Neutrophil (primary cell): ENCODE results near the gene GCNT2.

Experiments
- H3K27ac ChIP-seq: fragments of 200-600 bp; sonication (generic); 2 replicates; pipeline ENCODE4 v1.5.1; 2016; ENCODE audit warnings: mild to moderate bottlenecking, moderate library complexity
- H3K27me3 ChIP-seq: fragments of 200-600 bp; sonication (generic); 2 replicates; pipeline ENCODE4 v1.6.0; 2016; ENCODE audit warnings: mild to moderate bottlenecking
- H3K36me3 ChIP-seq: fragments of 200-600 bp; sonication (generic); 2 replicates; pipeline ENCODE4 v1.5.1; 2017
- H3K4me1 ChIP-seq, 2 experiments: fragments of 200-600 bp in 1 of 2; sonication (generic) in 1 of 2; 1 replicate in 1 of 2; 2 replicates in 1 of 2; pipeline versions ENCODE4 v1.5.1 to v1.6.1; 2013 to 2016; ENCODE audit warnings: low read depth in 1 of 2, low read length in 1 of 2, mild to moderate bottlenecking in 1 of 2, moderate library complexity in 1 of 2; ENCODE audit not compliant: control insufficient read depth in 1 of 2, insufficient read depth in 1 of 2
- H3K4me3 ChIP-seq, 2 experiments: fragments of 200-600 bp in 1 of 2; sonication (generic) in 1 of 2; 1 replicate in 1 of 2; 2 replicates in 1 of 2; pipeline ENCODE4 v1.5.1; 2013 to 2016; ENCODE audit warnings: low read depth in 1 of 2, low read length in 1 of 2, mild to moderate bottlenecking in 1 of 2, moderate library complexity in 1 of 2
- H3K9me3 ChIP-seq: fragments of 200-600 bp; sonication (generic); 2 replicates; pipeline ENCODE4 v1.5.1; 2016
- CTCF ChIP-seq: fragments of 200-600 bp; sonication (generic); IDR thresholded peaks from 2 replicates; pipeline ENCODE4 v1.5.1; 2016; ENCODE audit warnings: antibody characterized with exemption

Gene GCNT2

GRCh38 chr6:10618409-10618808 is 97.3 kb downstream of the GCNT2 start:
- H3K4me3 ChIP-seq = no peak overlapping the region
- no peak overlapping the region for H3K27ac ChIP-seq
- H3K27me3 ChIP-seq = no peaks in the 10 kb centered on the region
- H3K9me3 ChIP-seq = no peaks in the 10 kb centered on the region
- TF ChIP-seq CTCF = no peak
- no peaks in the 10 kb centered on the region for H3K4me1 ChIP-seq
- no peaks in the 10 kb centered on the region for H3K36me3 ChIP-seq

GRCh38 chr6:10621213-10621612 is 100.1 kb downstream of the GCNT2 start:
- Histone ChIP-seq H3K4me3 (no peak overlapping the region), H3K27ac (no peak overlapping the region), H3K27me3 (no peaks in the 10 kb centered on the region), H3K36me3 (no peaks in the 10 kb centered on the region), H3K4me1 (no peaks in the 10 kb centered on the region), H3K9me3 (no peaks in the 10 kb centered on the region)
- TF ChIP-seq CTCF = no peak

DNA sequence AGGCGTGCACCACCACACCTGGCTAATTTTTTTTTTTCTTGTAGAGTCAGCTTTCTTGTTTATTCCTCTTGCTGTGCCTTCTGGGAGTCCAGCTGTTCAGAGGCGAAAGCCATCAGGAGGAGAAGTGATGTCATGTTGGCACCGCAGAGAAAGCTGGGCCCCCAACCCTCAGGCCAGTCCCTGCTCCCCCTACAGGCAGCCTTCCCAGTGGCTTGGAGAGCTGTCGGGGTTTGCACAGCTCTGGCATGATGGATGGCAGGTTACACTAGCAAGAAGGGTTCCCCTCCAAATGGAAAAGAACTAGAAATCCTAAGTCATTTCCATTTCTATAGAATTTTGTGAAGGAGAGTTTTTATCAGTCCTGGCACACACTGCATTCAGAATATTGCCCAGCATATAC is 100.7 kb downstream of the GCNT2 start:
- Histone ChIP-seq H3K27me3 (no peaks in the 10 kb centered on the region), H3K4me1 (no peaks in the 10 kb centered on the region), H3K9me3 (no peaks in the 10 kb centered on the region), H3K36me3 (no peaks in the 10 kb centered on the region), H3K4me3 (no peak overlapping the region), H3K27ac (no peak overlapping the region)
- TF ChIP-seq CTCF = no peak

- no peaks in the 10 kb centered on the region for H3K27me3 ChIP-seq
These were observed 103.7 kb downstream of the GCNT2 start for GRCh38 chr6:10624836-10625235.

GRCh38 chr6:10626154-10626741 is 105.1 kb downstream of the GCNT2 start:
- no peaks in the 10 kb centered on the region for H3K27me3 ChIP-seq
- TF ChIP-seq CTCF = no peak
- no peak overlapping the region for H3K4me3 ChIP-seq
- H3K36me3 ChIP-seq = no peaks in the 10 kb centered on the region
- H3K9me3 ChIP-seq = no peaks in the 10 kb centered on the region
- no peak overlapping the region for H3K27ac ChIP-seq
- H3K4me1 ChIP-seq = no peaks in the 10 kb centered on the region

More at GRCh38 chr6:10624836-10625235, 103.7 kb downstream of the GCNT2 start:
- H3K4me1 ChIP-seq = no peaks in the 10 kb centered on the region
- no peak overlapping the region for H3K27ac ChIP-seq
- TF ChIP-seq CTCF = no peak
- H3K4me3 ChIP-seq = no peak overlapping the region
- no peaks in the 10 kb centered on the region for H3K36me3 ChIP-seq
- no peaks in the 10 kb centered on the region for H3K9me3 ChIP-seq

- no peaks in the 10 kb centered on the region for H3K36me3 ChIP-seq
- no peak overlapping the region for H3K4me3 ChIP-seq
- no peaks in the 10 kb centered on the region for H3K27me3 ChIP-seq
- H3K9me3 ChIP-seq = no peaks in the 10 kb centered on the region
- no peaks in the 10 kb centered on the region for H3K4me1 ChIP-seq
- TF ChIP-seq CTCF = no peak
- no peak overlapping the region for H3K27ac ChIP-seq
These were observed 106.6 kb downstream of the GCNT2 start for GRCh38 chr6:10627800-10628199.
